LNCAP (cell line): ENCODE data around the gene CRYL1.

Source experiments
- TF ChIP-seq, protein P1 (sequence below): fragments of 450-650 bp; IDR thresholded peaks from 2 replicates; pipeline ENCODE4 v1.5.1; 2017; ENCODE audit warnings: mild to moderate bottlenecking

The CRYL1 gene

DNA sequence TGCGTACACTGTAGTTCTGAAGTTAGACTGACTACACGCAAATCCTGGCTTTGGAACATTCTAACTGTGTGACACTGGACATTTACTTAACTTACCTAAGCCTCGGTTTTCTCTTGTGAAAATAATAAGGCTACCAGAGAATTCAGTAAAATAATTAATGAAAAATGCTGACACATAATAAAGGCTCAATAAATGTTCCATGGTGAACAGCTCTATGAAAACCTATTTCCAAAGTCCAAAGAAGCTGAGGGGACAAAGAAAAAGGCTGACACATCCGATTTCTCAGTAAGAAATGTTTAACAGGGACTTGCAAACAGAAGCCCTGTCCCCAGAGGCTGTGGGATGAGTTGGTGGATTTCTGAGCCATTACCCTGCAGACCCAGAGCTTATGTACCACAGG is 153.8 kb downstream of the CRYL1 start:
- TF ChIP-seq, protein P1, sequence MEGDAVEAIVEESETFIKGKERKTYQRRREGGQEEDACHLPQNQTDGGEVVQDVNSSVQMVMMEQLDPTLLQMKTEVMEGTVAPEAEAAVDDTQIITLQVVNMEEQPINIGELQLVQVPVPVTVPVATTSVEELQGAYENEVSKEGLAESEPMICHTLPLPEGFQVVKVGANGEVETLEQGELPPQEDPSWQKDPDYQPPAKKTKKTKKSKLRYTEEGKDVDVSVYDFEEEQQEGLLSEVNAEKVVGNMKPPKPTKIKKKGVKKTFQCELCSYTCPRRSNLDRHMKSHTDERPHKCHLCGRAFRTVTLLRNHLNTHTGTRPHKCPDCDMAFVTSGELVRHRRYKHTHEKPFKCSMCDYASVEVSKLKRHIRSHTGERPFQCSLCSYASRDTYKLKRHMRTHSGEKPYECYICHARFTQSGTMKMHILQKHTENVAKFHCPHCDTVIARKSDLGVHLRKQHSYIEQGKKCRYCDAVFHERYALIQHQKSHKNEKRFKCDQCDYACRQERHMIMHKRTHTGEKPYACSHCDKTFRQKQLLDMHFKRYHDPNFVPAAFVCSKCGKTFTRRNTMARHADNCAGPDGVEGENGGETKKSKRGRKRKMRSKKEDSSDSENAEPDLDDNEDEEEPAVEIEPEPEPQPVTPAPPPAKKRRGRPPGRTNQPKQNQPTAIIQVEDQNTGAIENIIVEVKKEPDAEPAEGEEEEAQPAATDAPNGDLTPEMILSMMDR = no peak

- TF ChIP-seq, protein P1 = no peak
Observed at GRCh38 chr13:20370815-20371421, 154.7 kb downstream of the CRYL1 start.

DNA sequence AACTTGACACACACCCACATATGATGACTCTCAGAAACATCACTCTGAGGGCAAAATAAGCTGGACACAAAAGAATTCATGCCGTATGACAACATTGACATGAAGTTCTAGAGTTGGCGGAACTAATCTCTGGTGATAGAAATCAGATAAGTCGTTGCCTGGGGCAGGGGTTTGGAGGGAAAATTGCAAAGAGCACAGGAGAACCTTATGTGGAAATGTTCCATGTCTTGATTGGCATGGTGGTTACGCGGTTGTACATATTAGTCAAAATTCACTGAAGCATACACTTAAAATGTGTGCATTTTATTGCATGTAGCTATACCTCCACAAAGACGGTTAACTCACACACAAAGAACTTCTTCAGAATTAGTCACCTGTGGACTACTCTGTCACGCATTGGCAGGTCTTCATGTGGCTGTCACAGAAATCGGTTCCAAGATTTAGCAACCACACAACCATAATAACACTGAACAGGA is 155.7 kb downstream of the CRYL1 start:
- TF ChIP-seq, protein P1 = no peak

- TF ChIP-seq, protein P1 = no peak
Observed at GRCh38 chr13:20366056-20366455, 159.6 kb downstream of the CRYL1 start.

DNA sequence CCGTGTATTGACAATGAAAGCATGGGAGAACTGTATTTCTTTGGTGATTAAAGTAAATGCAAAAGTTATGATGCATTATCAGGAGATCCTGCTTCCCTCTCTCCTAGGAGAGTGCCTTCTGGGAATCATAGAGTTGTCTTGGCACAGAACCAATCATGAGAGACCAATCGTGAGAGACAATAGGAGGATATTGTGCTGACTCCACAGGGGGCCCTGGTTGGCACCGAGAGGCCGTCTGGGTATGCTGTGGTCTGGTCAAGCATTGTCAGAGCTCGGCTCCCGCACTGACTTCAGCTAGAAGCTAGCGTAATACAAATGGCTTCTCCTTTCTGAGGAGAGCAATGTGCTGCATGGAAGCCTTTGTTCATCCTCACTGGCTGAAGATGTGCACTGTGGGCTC is 162.1 kb downstream of the CRYL1 start:
- TF ChIP-seq, protein P1 = no peak

- TF ChIP-seq, protein P1 = no peak
Observed at GRCh38 chr13:20363172-20363571, 162.5 kb downstream of the CRYL1 start.

DNA sequence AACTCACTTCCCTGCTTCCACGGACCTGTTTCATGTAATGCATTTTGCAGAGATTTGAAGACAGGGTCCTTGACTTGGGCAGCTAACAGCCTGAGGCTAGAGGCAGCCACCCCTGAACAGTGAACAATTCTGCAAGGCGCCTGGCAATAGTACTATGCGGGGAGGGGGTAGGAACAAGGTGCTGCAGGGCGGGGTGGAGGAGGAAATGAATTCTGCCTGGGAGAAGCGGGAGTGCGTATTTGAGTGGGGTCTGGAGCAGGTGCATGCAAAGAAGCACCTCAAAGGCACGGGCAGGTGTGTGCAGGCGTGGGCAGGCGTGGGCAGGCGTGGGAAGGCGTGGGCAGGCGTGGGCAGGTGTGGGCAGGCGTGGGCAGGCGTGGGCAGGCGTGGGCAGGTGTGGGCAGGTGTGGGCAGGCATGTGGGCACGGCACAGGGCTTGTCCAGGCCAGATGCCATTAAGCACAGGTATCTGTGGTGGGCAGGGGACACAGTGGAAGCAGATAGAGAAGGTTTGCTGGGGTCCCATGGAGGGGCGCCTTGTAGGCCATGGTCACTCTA is 163.1 kb downstream of the CRYL1 start:
- TF ChIP-seq, protein P1 = no peak
